GM23248 (cell line): ENCODE data around the gene ZIC4.

Experiments used
- EZH2 ChIP-seq: fragments of 200-600 bp; sonication (generic); IDR thresholded peaks from 2 replicates; pipeline ENCODE4 v1.6.1; 2018; ENCODE audit warnings: antibody characterized with exemption, mild to moderate bottlenecking; ENCODE audit not compliant: insufficient read depth, poor library complexity, severe bottlenecking
- EZH2phosphoT487 ChIP-seq: fragments of 200-600 bp; sonication (generic); IDR thresholded peaks from 2 replicates; pipeline ENCODE4 v1.6.1; 2018; ENCODE audit warnings: antibody characterized with exemption, moderate library complexity, mild to moderate bottlenecking, low read depth; ENCODE audit not compliant: insufficient read depth

DNA sequence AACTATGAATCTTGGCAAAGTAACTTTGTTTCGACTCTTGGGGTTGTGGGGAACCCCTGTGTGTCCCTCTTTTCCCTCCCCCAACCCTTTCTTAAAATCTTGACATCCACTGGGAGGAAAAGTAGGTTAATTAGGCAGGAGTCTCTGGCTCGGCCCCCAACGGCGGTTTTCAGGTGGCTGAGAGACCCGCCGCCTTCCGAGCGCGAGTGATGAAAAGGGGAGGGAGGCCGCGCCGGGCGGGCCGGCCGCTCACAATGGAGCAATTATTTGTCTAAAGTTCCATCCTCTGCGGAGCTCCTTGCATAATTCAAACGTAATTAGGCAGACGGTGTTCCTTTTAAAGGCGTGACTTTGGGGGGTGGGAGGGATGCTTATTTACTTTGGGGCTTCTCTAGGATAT, 51.7 kb downstream of the ZIC4 start:
- TF ChIP-seq EZH2, result peak; percentile 17
- no peak for TF ChIP-seq EZH2phosphoT487
